ENCODE results near the gene TRIO. TPM values are rescaled to one million over a fixed set of nuclear protein-coding genes. Genes with fewer than 3 reads are reported as not detected.

The TRIO gene
- total RNA-seq, 2 experiments from 2014 or later: 4.1 to 6.5 TPM

DNA sequence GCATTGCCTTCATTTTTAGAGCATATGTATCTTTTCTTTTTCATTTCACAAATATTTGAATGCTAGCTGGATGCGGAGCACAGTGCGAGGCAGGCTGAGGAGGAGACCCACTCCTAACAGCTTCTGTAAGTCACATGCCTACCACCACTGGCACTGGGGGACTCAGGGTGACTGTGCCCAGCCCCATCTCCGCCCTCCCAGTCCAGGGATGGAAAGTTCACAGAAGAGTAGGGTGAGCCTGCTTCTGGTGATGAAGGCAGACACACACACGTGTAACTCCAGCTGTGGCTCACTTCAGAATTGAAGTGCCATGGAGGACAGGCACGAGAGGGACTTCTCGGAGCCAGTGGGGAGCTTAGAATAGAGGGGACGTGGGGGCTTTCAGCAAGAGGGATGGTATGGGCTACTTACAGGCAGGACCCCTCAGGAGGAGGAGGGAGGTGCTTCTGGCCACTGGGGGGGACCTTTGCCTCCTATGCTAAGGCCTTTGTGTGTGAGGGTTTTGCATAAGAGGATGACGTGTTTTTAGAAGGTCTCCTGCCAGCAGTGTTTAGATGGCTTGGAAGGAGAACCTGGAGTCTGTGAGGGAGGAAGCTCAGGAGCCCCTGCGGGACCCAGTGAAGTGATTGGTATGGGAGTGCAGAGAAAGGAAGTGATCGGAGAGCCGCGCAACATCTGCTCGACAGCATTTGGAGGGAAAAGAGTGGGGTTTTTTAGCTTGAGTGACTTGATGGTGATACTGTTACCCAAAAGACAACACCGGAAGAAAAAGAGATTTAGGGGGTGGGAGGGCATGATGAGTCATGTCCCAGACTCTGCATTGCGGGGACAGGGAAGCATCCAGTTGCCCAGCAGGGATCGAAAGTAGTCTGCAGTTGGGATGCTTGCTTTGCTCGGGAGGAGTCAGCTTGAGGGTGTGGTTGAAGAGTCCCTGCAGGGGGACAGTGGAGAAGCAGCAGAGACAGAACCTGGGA is 274.9 kb downstream of the TRIO start:
- Mint-ChIP-seq H3K4me1 (ENCODE audit: low read depth) (peaks cover 38% of the 10 kb centered on the region), H3K36me3 (ENCODE audit: low read depth) (no peaks in the 10 kb centered on the region), H3K27ac (no peak overlapping the region), H3K4me3 (no peak overlapping the region), H3K9me3 (no peaks in the 10 kb centered on the region), H3K27me3 (no peaks in the 10 kb centered on the region)
- TF ChIP-seq CTCF (IDR thresholded peaks at IDR 0.05): no peak
- H3K9me3 ChIP-seq (ENCODE audit: control insufficient read depth in 1 of 2, insufficient read depth in 1 of 2, low read length in 2 of 2): no peaks in the 10 kb centered on the region
- no peak overlapping the region for H3K4me3 ChIP-seq (ENCODE audit: low read length)
- ChIA-PET CTCF (interaction anchor here (1.6 kb wide), 1 partner anchor 19 kb away, joined by 4 read pairs; no protein-coding TSS in a partner anchor), POLR2A (interaction anchor here (0.6 kb wide), 1 partner anchor 164 kb away, joined by 3 read pairs; no protein-coding TSS in a partner anchor)
- H3K4me1 ChIP-seq (ENCODE audit: insufficient read depth, low read length): peaks cover 29% of the 10 kb centered on the region
- intact Hi-C loops (cut with DNase I, micrococcal nuclease): loop anchor here in 1 of 2 experiments (5.0 kb wide), 1 partner anchor 164 kb away; the partner anchor contains the start of gene OTULINL
- ATAC-seq (ENCODE audit: poor library complexity): no peak
- no peaks in the 10 kb centered on the region for H3K36me3 ChIP-seq (ENCODE audit: insufficient read depth, low read length)
- DNase-seq: no peak
- H3K27me3 ChIP-seq (ENCODE audit: control insufficient read depth in 1 of 2, insufficient read depth in 2 of 2, low read length in 2 of 2): no peaks in the 10 kb centered on the region
- H3K27ac ChIP-seq (ENCODE audit: low read depth in 1 of 2, low read length in 2 of 2): no peak overlapping the region

GRCh38 chr5:14419686-14420085 is 276.5 kb downstream of the TRIO start:
- no peak overlapping the region for H3K4me3 ChIP-seq (ENCODE audit: low read length)
- ATAC-seq (ENCODE audit: poor library complexity): no peak
- CTCF ChIA-PET: no interaction called here
- no peak for TF ChIP-seq CTCF (IDR thresholded peaks at IDR 0.05)
- Mint-ChIP-seq H3K27ac (no peak overlapping the region), H3K4me1 (ENCODE audit: low read depth) (peaks cover 26% of the 10 kb centered on the region), H3K9me3 (no peaks in the 10 kb centered on the region), H3K36me3 (ENCODE audit: low read depth) (no peaks in the 10 kb centered on the region), H3K4me3 (no peak overlapping the region), H3K27me3 (no peaks in the 10 kb centered on the region)
- H3K36me3 ChIP-seq (ENCODE audit: insufficient read depth, low read length): no peaks in the 10 kb centered on the region
- DNase-seq: no peak
- H3K4me1 ChIP-seq (ENCODE audit: insufficient read depth, low read length): peaks cover 18% of the 10 kb centered on the region
- intact Hi-C loops (cut with DNase I, micrococcal nuclease): loop anchor here in 1 of 2 experiments (5.0 kb wide), 1 partner anchor 163 kb away; the partner anchor contains the start of gene OTULINL
- POLR2A ChIA-PET: no interaction called here
- no peak overlapping the region for H3K27ac ChIP-seq (ENCODE audit: low read depth in 1 of 2, low read length in 2 of 2)
- H3K27me3 ChIP-seq (ENCODE audit: control insufficient read depth in 1 of 2, insufficient read depth in 2 of 2, low read length in 2 of 2): no peaks in the 10 kb centered on the region
- H3K9me3 ChIP-seq (ENCODE audit: control insufficient read depth in 1 of 2, insufficient read depth in 1 of 2, low read length in 2 of 2): no peaks in the 10 kb centered on the region

DNA sequence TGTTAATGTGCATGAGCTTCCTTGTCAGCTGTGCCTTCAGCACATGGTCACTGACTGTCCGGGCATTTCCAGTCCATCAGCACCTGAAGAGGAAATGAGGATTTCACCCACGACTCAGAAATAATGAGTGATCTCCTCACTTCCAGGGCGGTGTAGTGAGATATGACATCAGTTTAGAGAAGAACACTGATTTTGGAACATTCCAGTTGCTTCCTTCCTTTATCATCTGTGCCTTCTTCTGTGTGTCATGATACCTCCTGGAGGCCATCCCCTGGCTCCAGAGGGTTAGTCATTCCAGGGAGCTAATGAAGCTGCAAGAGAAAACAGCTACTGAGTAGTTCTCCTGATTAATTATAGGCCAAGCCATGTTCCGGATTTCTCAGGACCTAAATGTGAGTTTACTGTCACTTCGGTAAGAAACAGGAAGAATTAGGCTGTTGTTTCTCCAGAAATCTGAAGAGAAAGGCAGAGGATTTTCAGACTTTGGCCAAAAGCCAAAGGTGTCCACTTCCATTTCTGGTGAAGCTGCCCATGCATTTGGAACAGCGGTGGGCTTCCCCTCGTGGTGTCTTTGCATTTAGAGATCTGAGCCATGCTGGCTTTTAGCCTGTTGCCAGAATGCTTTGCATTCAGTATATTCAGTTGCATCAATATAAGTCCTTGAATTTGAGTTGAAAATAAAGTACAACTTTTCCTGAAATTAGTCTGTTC is 277.1 kb downstream of the TRIO start:
- H3K36me3 Mint-ChIP-seq (ENCODE audit: low read depth): no peaks in the 10 kb centered on the region
- no peak overlapping the region for H3K4me3 Mint-ChIP-seq
- Histone ChIP-seq H3K27me3 (ENCODE audit: control insufficient read depth in 1 of 2, insufficient read depth in 2 of 2, low read length in 2 of 2) (no peaks in the 10 kb centered on the region), H3K4me3 (ENCODE audit: low read length) (no peak overlapping the region), H3K4me1 (ENCODE audit: insufficient read depth, low read length) (peaks cover 13% of the 10 kb centered on the region), H3K27ac (ENCODE audit: low read depth in 1 of 2, low read length in 2 of 2) (no peak overlapping the region), H3K9me3 (ENCODE audit: control insufficient read depth in 1 of 2, insufficient read depth in 1 of 2, low read length in 2 of 2) (no peaks in the 10 kb centered on the region), H3K36me3 (ENCODE audit: insufficient read depth, low read length) (no peaks in the 10 kb centered on the region)
- ChIA-PET CTCF (no interaction called here), POLR2A (no interaction called here)
- no peaks in the 10 kb centered on the region for H3K9me3 Mint-ChIP-seq
- TF ChIP-seq CTCF (IDR thresholded peaks at IDR 0.05): no peak
- H3K4me1 Mint-ChIP-seq (ENCODE audit: low read depth): peaks cover 25% of the 10 kb centered on the region
- ATAC-seq (ENCODE audit: poor library complexity): no peak
- no peaks in the 10 kb centered on the region for H3K27me3 Mint-ChIP-seq
- no peak overlapping the region for H3K27ac Mint-ChIP-seq
- intact Hi-C loops (cut with DNase I, micrococcal nuclease): no loop called here
- DNase-seq: no peak
